Ureter (tissue), 1 donor: ENCODE data around the gene B4GALT1. TPM values are rescaled to one million over a fixed set of nuclear protein-coding genes. Genes with fewer than 3 reads are reported as not detected.

Experiments
- DNase-seq: peaks from one replicate; pipeline ENCODE4 v3.0.0-alpha.2; 2020; ENCODE audit warnings: low spot score
- total RNA-seq: library from RNA; stranded (reverse); gene quantifications from one replicate; pipeline ENCODE4 v1.2.4, GENCODE V29; 2023
- donor health status: DM: yes; HTN: yes; CAD: no.

Gene B4GALT1, protein sequence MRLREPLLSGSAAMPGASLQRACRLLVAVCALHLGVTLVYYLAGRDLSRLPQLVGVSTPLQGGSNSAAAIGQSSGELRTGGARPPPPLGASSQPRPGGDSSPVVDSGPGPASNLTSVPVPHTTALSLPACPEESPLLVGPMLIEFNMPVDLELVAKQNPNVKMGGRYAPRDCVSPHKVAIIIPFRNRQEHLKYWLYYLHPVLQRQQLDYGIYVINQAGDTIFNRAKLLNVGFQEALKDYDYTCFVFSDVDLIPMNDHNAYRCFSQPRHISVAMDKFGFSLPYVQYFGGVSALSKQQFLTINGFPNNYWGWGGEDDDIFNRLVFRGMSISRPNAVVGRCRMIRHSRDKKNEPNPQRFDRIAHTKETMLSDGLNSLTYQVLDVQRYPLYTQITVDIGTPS
- total RNA-seq, result 107 TPM

- peak; percentile 97 for DNase-seq
These were observed at the start of gene B4GALT1 for GRCh38 chr9:33167084-33167971. Gene B4GALT1 (minus strand): TSS chr9:33167336. CDS start chr9:33167169, 167 bp downstream.

- no peak for DNase-seq
These were observed 44.7 kb upstream of the B4GALT1 start for GRCh38 chr9:33211695-33212393.

GRCh38 chr9:33210006-33210715, 43.0 kb upstream of the B4GALT1 start:
- no peak for DNase-seq

DNA sequence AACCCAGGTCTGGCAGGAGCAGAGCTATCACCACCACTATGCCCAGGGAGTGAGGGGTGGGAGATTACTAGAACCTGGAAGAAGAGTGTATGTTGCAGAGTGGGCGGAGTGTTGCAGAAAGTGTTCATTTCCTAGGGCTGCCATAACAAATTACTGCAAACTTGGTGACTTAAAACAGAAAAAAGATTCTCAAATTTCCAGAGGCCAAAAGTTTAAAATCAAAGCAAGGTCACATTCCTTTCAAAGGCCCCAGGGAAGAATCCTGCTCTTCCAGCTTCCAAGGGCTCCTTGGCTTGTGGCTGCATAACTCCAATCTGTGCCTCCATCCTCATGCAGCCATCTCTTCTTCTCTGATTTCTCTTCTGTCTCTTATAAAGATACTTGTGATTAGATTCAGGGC, 42.3 kb upstream of the B4GALT1 start:
- no peak for DNase-seq

GRCh38 chr9:33202552-33203201, 35.5 kb upstream of the B4GALT1 start:
- peak; percentile 57 for DNase-seq

GRCh38 chr9:33202018-33202417, 34.9 kb upstream of the B4GALT1 start:
- no peak for DNase-seq

- DNase-seq, result no peak
These were observed 31.0 kb upstream of the B4GALT1 start for GRCh38 chr9:33198165-33198564.

DNA sequence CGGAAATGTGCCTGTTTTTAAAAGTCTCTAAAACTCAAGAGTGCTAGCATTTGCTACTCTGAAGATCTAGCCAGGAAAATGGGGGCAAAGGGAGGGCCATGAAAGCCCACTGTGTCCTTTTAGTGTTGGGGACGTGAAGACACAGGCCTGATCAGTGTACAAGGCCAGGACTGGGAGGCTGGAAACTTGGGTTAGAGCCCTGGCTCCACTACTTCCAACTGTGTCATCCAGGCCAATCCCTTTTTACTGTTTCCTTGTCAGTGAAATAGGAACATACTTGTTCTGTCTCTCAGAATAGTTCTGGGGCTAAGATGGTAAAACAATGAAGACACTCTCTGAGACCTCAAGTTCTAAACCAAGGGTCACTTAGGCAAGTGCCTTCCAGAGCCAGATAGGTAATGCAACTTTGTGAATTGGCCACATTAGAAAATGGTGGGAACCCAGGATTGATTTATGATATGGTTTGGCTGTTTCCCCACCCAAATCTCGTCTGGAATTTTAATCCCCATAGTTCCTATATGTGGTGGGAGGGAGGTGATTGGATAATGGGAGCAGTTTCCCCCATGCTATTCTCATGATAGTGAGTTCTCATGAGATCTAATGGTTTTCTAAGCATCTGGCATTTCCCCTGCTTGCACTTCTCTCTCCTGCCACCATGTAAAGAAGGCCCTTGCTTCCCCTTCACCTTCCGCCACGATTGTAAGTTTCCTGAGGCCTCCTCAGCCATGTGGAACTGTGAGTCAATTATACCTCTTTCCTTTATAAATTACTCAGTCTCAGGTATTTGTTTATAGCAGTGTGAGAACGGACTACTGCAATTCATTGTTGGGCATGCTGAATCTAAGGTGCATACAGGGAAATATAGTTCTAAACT, 30.4 kb upstream of the B4GALT1 start:
- DNase-seq, result peak; percentile 55

- DNase-seq, result no peak
These were observed 29.6 kb upstream of the B4GALT1 start for GRCh38 chr9:33196736-33197135.

DNA sequence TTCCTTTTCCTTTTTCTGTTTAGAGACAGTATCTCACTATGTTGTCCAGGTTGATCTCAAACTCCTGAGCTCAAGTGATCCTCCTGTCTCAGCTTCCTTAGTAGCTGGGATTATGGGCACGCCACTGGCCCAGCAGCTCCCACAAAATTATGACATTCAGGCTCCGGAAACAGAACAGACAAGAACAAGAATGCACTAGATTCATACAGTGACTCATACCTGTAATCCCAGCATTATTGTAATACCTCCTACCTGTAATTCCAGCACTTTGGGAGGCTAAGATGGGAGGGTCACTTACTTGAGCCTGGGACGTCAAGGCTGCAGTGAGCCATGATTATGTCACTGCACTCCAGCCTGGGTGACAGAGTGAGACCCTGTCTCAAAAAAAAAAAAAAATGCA, 26.7 kb upstream of the B4GALT1 start:
- no peak for DNase-seq

DNA sequence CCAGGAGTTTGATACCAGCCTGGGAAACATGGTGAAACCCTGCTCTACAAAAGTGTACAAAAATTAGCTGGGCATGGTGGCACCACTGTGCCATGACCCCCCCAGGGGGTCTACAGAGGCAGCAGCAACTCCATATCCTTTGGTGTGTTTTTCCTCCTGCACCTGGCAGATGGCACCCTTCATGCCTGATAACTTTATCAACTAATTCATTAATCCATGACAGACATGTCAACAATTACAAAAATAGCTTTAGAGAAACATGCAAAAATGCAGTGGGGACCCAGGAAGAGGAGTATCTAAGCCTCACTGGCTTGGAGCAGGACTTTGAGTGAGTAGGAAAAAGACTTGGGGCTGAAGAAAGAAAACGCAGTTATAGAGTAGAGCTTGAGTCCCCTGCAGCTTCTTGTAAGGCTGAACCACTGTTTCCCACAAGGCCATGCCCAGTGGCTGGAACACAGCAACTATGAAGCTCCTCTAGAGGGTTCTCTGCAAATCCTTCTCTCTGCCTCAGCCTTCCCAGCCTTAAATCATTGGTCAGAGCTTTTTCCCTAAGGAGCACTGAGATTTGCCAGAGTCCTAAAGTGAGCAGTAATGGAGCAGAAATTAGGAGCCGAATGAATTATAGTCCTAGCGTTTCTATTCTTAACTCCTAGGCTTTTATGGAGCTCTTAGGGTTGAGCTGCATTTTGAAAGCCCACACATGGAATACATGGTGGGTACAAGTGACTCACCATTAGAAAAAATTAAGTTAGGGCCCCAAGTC, 25.5 kb upstream of the B4GALT1 start:
- DNase-seq, result no peak

GRCh38 chr9:33190021-33190705, 23.0 kb upstream of the B4GALT1 start:
- no peak for DNase-seq

- DNase-seq, result no peak
These were observed 22.2 kb upstream of the B4GALT1 start for GRCh38 chr9:33189331-33189791.

DNA sequence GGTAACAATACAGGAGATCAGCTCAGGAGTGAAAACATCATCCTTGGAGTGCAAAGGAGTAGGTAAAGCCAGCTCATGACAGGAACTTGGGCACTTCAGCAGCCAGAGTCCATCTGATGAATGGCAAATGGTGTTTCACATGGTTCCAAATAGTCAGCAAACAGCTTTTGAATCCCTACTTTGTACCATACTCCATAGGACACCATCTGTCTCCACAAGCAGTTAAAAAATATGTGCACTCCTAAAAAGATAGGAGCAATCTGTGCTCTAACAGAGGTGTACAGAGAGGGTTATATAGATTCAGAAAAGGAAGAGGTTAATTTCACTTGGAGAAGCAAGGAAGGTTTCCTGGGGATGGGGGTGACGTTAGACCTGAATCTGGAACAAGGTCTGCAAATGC, 21.6 kb upstream of the B4GALT1 start:
- no peak for DNase-seq

DNA sequence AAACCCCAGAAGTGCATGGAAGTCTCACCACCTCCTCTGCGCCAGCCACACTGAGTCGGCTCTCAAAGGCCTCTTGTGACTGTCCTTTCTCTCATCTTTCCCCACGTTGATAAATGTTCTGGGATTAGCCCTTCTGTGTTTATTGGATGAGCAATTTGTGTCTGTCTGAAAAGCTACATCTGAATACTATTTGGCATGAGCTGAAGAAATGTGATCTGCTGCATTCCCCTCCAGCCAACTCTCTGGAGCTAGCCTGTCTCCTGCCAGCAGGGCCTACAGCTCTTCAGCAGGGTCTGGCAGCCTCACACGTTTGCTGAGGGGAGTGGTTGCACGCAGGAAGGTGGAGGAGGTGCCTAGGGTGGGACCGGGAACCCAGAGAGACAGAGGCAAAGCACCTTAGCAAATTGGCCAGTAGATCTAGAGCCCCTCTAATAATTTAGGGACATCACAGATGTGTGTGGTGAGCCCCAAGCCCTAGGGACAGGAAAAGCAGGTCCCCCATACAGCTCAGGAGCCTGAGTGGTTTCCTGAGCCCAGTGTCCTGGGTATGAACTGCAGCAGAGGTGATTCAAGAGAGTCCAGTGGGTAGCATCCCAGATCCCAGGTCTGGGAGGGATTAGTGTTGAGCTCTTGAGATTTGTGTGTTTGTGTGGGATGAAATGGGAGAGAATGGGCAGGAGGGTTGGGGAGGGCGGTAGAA, 20.5 kb upstream of the B4GALT1 start:
- DNase-seq, result peak; percentile 62

DNA sequence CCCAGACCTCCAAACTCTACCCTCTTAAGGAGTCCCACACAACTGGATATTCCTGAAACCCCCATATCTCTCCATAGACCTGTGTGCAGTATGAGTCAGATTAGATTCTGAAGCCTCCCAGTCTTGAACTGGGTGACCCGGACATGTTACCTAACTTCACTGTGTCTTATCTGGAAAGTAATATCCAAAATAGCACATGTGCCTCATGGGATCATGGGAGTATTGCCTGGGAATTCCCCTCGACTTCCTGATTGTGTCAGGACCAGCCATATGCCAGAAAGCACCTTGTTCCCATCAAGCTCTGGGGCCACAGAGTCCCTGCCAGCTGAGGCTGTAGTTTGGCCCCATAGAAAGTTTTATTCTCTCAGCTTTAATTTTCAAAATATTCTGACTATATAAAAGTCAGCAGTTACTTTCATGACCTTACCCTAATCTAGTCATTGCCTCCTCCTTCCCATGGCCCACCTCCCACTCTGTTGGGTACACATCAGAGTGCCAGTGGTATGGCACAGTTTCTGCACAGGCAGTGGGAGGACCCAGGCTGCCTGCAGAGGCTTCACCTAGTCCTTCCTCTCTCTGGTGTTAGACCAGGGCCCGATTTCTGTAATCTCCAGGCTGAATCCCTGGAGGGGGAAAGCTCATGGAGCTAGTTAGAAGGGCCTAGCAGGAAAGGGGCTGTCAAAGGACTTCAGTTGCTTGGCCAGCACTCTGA, 19.5 kb upstream of the B4GALT1 start:
- DNase-seq, result no peak

DNA sequence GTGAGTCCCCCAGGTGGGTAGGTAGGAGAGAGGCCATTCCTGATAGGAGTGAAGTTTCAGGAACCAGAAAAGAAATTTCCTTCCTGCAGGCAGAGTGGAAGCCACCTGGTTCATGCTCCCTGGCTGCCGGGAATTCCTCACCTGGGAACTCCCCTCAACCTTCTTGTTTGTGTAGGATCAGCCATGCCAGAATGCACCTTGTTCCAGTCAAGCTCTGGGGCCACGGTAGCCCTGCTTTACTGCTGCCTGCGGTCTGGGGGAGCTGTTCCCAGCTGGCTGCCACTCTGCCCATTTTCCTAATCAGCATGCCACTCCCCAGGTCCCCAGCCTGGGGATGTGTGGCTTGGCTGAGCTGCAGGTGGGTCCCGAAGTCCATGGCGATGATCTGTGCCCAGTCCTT, 18.7 kb upstream of the B4GALT1 start:
- no peak for DNase-seq
